Activated T-cell treated with anti-CD3 and anti-CD28 coated beads for 4 hours (primary cell): ENCODE measurements around the gene SRBD1.

ENCODE experiments used
- DNase-seq: peaks from one replicate; pipeline ENCODE4 v3.0.0-alpha.2; 2020

The SRBD1 gene

DNA sequence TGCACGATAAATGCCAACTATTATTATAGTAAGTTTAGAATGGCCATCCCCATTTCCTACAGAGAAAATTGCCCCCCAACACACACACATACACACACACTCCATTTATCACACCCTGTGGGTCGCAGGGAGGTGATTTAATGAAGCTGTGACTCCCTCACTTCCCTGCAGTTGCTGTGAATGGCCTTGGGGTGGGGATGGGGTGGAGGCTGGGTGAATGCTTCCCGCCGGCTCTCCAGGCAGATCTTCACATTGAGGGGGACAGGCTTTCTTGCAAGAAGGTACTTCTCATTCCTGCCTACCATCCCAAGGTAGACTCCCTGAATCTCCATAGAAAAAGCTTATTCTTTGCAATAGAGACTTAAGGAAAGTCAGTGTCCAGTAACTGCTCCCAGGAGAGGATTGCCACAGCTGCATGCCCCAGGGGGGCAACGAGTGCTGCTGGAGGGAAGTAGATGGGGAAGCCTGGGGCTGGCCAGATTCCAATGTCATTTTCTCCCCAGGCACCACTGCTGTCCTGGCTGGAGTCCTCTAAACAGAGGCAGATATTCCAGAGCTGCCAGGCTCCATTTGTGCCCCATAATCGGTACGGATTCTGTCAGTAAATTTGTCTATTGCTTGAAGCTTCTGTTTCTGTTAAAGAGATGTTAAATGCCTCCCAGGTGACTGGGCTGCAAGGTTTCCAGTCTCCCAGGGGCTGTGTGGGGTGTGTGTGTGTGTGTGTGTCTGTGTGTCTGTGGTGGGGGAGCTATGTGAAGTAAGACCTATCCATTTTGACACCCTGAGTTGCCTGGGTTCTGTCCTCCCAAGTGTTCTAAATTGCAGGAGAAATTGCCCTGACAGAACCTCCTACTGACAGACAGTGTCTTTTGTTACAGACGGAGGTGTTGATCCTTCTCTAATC is 265.5 kb downstream of the SRBD1 start:
- no peak for DNase-seq

DNA sequence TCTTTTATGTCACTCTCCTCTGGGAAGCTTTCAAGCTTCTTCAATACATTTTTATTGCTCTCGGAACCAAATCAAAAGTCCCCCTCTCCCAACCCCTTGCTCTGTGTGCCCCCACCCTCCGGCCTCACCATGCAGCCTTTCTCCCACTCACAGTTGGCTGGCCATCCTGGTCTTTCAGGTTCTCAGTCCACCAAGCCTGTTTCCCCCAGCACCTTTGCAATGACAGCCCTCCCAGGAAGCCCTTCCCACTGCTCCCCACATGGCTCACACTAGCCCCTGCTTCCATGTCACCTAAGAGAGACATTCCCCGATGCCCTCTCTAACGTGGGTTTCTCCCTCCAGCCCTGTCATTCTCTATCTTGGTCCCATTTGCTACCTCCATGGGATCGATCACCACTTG is 266.6 kb downstream of the SRBD1 start:
- no peak for DNase-seq

DNA sequence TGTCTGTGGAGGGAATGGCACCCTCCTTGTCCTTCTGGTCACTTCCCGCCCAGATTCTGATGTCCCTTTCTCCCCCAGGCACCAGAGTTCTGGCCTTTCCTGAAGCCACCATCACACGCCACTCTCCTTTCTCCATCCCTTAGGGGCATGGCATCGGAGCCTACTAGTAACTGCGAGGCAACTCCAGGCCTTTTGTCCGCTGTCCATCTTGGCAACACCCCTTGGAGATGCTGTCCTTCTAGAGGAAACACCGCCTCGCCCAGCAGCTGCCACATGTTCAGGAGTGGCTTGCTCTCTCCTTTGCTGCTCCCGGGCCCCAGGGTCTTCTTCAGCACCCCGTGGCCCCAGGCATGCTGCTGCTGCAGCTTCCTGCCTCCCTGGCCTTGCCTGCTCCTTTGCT is 267.0 kb downstream of the SRBD1 start:
- no peak for DNase-seq

DNA sequence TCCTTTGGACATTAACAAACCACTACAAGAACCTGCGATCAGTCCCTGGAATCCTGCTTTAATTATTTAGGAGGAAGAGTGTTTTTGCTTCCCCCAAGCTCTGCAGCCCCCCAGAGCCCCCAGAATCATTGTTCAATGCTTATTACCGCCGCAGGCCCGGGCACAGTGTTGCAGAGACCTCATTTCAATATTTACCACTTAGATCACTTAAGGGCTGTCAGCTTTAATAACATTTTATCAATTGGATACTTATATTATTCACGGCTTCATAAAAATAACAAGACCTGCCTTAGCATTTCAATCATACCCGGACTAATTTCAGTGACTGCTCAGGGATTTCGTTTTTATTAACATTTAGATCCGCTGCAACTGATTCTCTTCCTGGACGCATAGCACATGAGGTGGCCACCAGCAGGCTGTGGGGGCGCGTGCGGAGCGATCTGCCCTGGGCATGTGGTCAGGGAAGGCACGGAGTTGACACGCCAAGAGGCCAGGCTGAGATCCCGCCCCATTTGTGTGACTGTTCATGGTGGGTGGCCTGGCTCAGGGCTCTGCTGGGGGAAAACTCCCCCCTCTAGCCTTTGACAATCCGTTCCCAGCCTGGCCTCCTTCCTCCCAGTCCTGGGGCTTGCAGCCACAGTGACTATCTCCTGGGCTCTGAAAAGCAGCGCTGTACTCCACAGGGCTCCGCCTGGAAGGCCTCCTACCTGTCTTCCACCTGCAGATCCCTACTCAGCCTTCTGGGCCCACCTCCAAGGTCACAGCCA is 267.6 kb downstream of the SRBD1 start:
- no peak for DNase-seq

DNA sequence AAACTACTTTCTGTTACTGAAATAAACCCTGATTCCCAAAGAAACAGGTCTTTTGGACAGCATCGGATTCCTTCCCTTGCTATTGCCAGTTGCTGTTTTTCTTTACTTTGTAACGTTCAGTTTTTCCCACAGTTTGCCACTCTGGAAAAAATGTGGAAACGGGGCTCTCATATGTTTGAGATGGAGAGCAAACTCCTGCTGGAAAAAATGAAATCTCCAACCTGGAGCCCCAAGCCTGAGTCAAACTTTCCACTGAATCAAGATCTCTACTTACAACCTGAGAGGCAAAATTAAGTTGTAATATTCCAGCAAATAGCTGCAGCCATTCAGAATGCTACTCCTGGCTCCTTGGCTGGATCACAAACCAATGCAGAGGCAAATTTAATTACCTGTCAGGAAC is 270.7 kb downstream of the SRBD1 start:
- DNase-seq: no peak

DNA sequence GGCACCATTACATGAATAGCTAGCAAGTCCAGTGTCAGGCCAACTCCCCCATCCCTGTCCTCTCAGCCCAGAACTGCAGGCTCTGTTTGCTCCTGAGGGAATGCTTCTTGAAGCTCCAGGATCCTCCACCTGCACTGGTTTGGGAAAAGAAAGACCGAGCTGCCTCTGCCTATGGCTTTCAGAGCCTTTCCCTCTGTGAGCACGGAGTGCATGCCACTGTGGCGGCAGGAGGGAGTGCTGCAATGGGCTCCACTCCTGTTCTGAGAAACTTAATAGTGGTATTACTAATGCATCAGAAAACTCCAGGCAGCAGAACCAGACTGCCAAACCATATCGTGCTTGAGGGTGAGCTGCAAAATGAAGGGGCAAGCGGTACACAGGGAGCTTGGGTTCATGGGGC is 271.8 kb downstream of the SRBD1 start:
- DNase-seq: no peak
